Measurements from ENCODE around the gene NUP42. TPM values are rescaled to one million over a fixed set of nuclear protein-coding genes. Genes with fewer than 3 reads are reported as not detected.

The NUP42 gene
- 46.0 TPM for total RNA-seq

GRCh38 chr7:23181684-23182553 is at the start of gene NUP42:
TSS of gene NUP42 (plus strand) at chr7:23182048. CDS start at chr7:23182086, 38 bp downstream.

GRCh38 chr7:23246555-23246954 is 64.7 kb downstream of the NUP42 start, which contains the start of gene GPNMB:
TSS of gene GPNMB (plus strand) at chr7:23246775. CDS start at chr7:23246858, 83 bp downstream.

Other genes with a start within 250 kb of the NUP42 start
- 95.6 TPM for gene HYCC1, start 167.9 kb upstream of the NUP42 start, total RNA-seq
- gene KLHL7, start 76.3 kb upstream of the NUP42 start, total RNA-seq = 119 TPM
- gene GPNMB, start 64.7 kb downstream of the NUP42 start, total RNA-seq = 110 TPM
- 44.8 TPM for gene MALSU1, start 117.3 kb downstream of the NUP42 start, total RNA-seq

Data from camera-type eye (tissue), 1 donor.